CD4-positive, CD25-positive, alpha-beta regulatory T cell (primary cell): Measurements from ENCODE around the gene BPNT1. TPM values are rescaled to one million over a fixed set of nuclear protein-coding genes. Genes with fewer than 3 reads are reported as not detected.
"Not testable (repeated sequence)": the region's sequence is repeated elsewhere in the genome, so short reads cannot be mapped to it uniquely, and the experiment has no call there.

Experiments used
- ATAC-seq, 2 donors: fragments of 150-1000 bp; cut with Tn5 transposase; one replicate each; pipeline ENCODE4 v1.10.0; 2021; ENCODE audit warnings: low read depth in 2 of 2, moderate number of reproducible peaks in 2 of 2, moderate library complexity in 1 of 2
- DNase-seq, 3 donors: peaks; one replicate each; pipeline versions ENCODE4 v3.0.0 to v3.0.0-alpha.2; 2012 to 2022; ENCODE audit warnings: mixed read lengths in 1 of 3
- H3K27ac ChIP-seq: one replicate; pipeline ENCODE4 v1.7.0; 2013; ENCODE audit warnings: mild to moderate bottlenecking, low read length; ENCODE audit not compliant: insufficient read depth, poor library complexity, severe bottlenecking
- H3K27me3 ChIP-seq: one replicate; pipeline ENCODE4 v1.7.0; 2013; ENCODE audit warnings: low read length; ENCODE audit not compliant: control insufficient read depth, insufficient read depth
- H3K36me3 ChIP-seq: one replicate; pipeline ENCODE4 v1.7.0; 2013; ENCODE audit warnings: mild to moderate bottlenecking, low read length, moderate library complexity; ENCODE audit not compliant: control insufficient read depth, insufficient read depth
- H3K4me1 ChIP-seq: 2 replicates; pipeline ENCODE4 v1.7.0; 2013; ENCODE audit warnings: mild to moderate bottlenecking, low read length; ENCODE audit not compliant: insufficient read depth, control insufficient read depth, poor library complexity, severe bottlenecking
- H3K4me3 ChIP-seq: one replicate; pipeline ENCODE4 v1.7.0; 2013; ENCODE audit warnings: low read depth, mild to moderate bottlenecking, low read length, moderate library complexity
- H3K9me3 ChIP-seq, 2 experiments: 1 replicate in 1 of 2; 2 replicates in 1 of 2; pipeline ENCODE4 v1.7.0; 2013; ENCODE audit warnings: low read length in 2 of 2, mild to moderate bottlenecking in 1 of 2, moderate library complexity in 1 of 2; ENCODE audit not compliant: control insufficient read depth in 2 of 2
- H3K27ac Mint-ChIP-seq, 3 donors: one replicate each; pipeline ENCODE4 v1.8.0; 2020 to 2022; ENCODE audit warnings: mild to moderate bottlenecking in 3 of 3, mixed read lengths in 3 of 3, moderate library complexity in 2 of 3
- H3K27me3 Mint-ChIP-seq: one replicate; pipeline ENCODE4 v1.8.0; 2022; ENCODE audit warnings: mild to moderate bottlenecking, mixed read lengths
- H3K36me3 Mint-ChIP-seq: one replicate; pipeline ENCODE4 v1.8.0; 2020; ENCODE audit warnings: mixed read lengths
- H3K4me1 Mint-ChIP-seq, 4 donors: one replicate each; pipeline ENCODE4 v1.8.0; 2020 to 2022; ENCODE audit warnings: mixed read lengths in 4 of 4, mild to moderate bottlenecking in 1 of 4
- H3K4me3 Mint-ChIP-seq, 4 donors: one replicate each; pipeline ENCODE4 v1.8.0; 2020 to 2022; ENCODE audit warnings: mild to moderate bottlenecking in 4 of 4, mixed read lengths in 4 of 4, moderate library complexity in 3 of 4
- H3K9me3 Mint-ChIP-seq, 7 donors: one replicate each; pipeline ENCODE4 v1.8.0; 2020 to 2022; ENCODE audit warnings: mixed read lengths in 7 of 7, mild to moderate bottlenecking in 3 of 7, moderate library complexity in 2 of 7
- polyA plus RNA-seq, 4 donors: library from polyadenylated mRNA; unstranded; fragments of 300-500 nt; fragmentation: Illumina TruSeq; gene quantifications; one replicate each; pipeline ENCODE4 v1.2.3, GENCODE V29; 2021
- total RNA-seq: library from RNA; stranded (reverse); gene quantifications from one replicate; pipeline ENCODE4 v1.2.3, GENCODE V29; 2022

BPNT1 gene
- total and polyA plus RNA-seq, 5 donors from 2014 or later = 7.7 to 24.0 (median 15.8) TPM

- Mint-ChIP-seq H3K36me3 (peaks cover 28% of the 10 kb centered on the region), H3K4me3 (no peak overlapping the region), H3K4me1 (peaks cover 4 to 16% (median 14%) of the 10 kb centered on the region in 4 donors), H3K27me3 (no peaks in the 10 kb centered on the region), H3K27ac (peak overlapping the region in 1 of 3 donors; percentile 36), H3K9me3 (no peaks in the 10 kb centered on the region)
- no peak overlapping the region for H3K4me3 ChIP-seq
- no peaks in the 10 kb centered on the region for H3K27me3 ChIP-seq
- no peaks in the 10 kb centered on the region for H3K4me1 ChIP-seq
- peak in 1 of 3 donors; percentile 41 for DNase-seq
- H3K36me3 ChIP-seq = peaks cover 33% of the 10 kb centered on the region
- H3K27ac ChIP-seq = no peak overlapping the region
- ATAC-seq = no peak
- H3K9me3 ChIP-seq = no peaks in the 10 kb centered on the region
These were observed 34.3 kb upstream of the BPNT1 start for GRCh38 chr1:220123889-220124288.

- Mint-ChIP-seq H3K4me3 (no peak overlapping the region), H3K27me3 (no peaks in the 10 kb centered on the region), H3K9me3 (no peaks in the 10 kb centered on the region), H3K36me3 (peaks cover 24% of the 10 kb centered on the region), H3K27ac (no peak overlapping the region), H3K4me1 (peaks cover 4 to 18% (median 15%) of the 10 kb centered on the region in 4 donors)
- ATAC-seq = no peak
- Histone ChIP-seq H3K4me1 (no peaks in the 10 kb centered on the region), H3K27me3 (no peaks in the 10 kb centered on the region), H3K9me3 (no peaks in the 10 kb centered on the region), H3K4me3 (no peak overlapping the region), H3K27ac (no peak overlapping the region), H3K36me3 (peaks cover 27% of the 10 kb centered on the region)
- DNase-seq = no peak
These were observed 33.5 kb upstream of the BPNT1 start for GRCh38 chr1:220123066-220123465.

- no peak overlapping the region for H3K4me3 ChIP-seq
- DNase-seq (no peak), ATAC-seq (no peak)
- peaks cover 25% of the 10 kb centered on the region for H3K36me3 ChIP-seq
- Mint-ChIP-seq H3K9me3 (no peaks in the 10 kb centered on the region), H3K27me3 (no peaks in the 10 kb centered on the region), H3K4me3 (no peak overlapping the region), H3K4me1 (peaks cover 4 to 18% (median 12%) of the 10 kb centered on the region in 4 donors), H3K36me3 (peaks cover 16% of the 10 kb centered on the region), H3K27ac (no peak overlapping the region)
- peak overlapping the region; percentile 15 for H3K27ac ChIP-seq
- no peaks in the 10 kb centered on the region for H3K4me1 ChIP-seq
- H3K27me3 ChIP-seq = no peaks in the 10 kb centered on the region
- H3K9me3 ChIP-seq = no peaks in the 10 kb centered on the region
These were observed 32.4 kb upstream of the BPNT1 start for GRCh38 chr1:220121791-220122530.

GRCh38 chr1:220119043-220119512, 29.5 kb upstream of the BPNT1 start:
- Histone ChIP-seq H3K4me3 (no peak overlapping the region), H3K4me1 (no peaks in the 10 kb centered on the region), H3K27me3 (no peaks in the 10 kb centered on the region), H3K27ac (no peak overlapping the region), H3K9me3 (no peaks in the 10 kb centered on the region), H3K36me3 (peaks cover 34% of the 10 kb centered on the region)
- H3K27ac Mint-ChIP-seq = no peak overlapping the region
- no peaks in the 10 kb centered on the region for H3K27me3 Mint-ChIP-seq
- H3K4me1 Mint-ChIP-seq = peaks cover 4 to 15% (median 9%) of the 10 kb centered on the region in 4 donors
- ATAC-seq = no peak
- DNase-seq = no peak
- H3K36me3 Mint-ChIP-seq = peaks cover 25% of the 10 kb centered on the region
- H3K9me3 Mint-ChIP-seq = no peaks in the 10 kb centered on the region
- H3K4me3 Mint-ChIP-seq = no peak overlapping the region

- H3K36me3 Mint-ChIP-seq = peaks cover 41% of the 10 kb centered on the region
- peak in 2 of 3 donors; percentile 53 to 74 for DNase-seq
- H3K9me3 Mint-ChIP-seq = no peaks in the 10 kb centered on the region
- H3K27ac Mint-ChIP-seq = no peak overlapping the region
- peak overlapping the region; percentile 2 for H3K4me3 ChIP-seq
- H3K27me3 ChIP-seq = no peaks in the 10 kb centered on the region
- peaks cover 64% of the 10 kb centered on the region for H3K36me3 ChIP-seq
- no peaks in the 10 kb centered on the region for H3K9me3 ChIP-seq
- ATAC-seq = peak; percentile 63 to 76
- H3K4me3 Mint-ChIP-seq = peak overlapping the region in 2 of 4 donors; percentile 7 to 10
- no peaks in the 10 kb centered on the region for H3K4me1 ChIP-seq
- no peak overlapping the region for H3K27ac ChIP-seq
- H3K4me1 Mint-ChIP-seq = peaks cover 3 to 17% (median 7%) of the 10 kb centered on the region in 4 donors
- no peaks in the 10 kb centered on the region for H3K27me3 Mint-ChIP-seq
These were observed 23.6 kb upstream of the BPNT1 start for GRCh38 chr1:220113136-220113695.

- not testable (repeated sequence) for H3K9me3 Mint-ChIP-seq, H3K9me3 ChIP-seq, H3K27me3 ChIP-seq, ATAC-seq, H3K27ac ChIP-seq, H3K4me3 Mint-ChIP-seq, H3K27ac Mint-ChIP-seq, H3K4me1 ChIP-seq, H3K4me3 ChIP-seq, H3K27me3 Mint-ChIP-seq, DNase-seq
- H3K36me3 ChIP-seq = peaks cover 61% of the 10 kb centered on the region
- H3K4me1 Mint-ChIP-seq = peaks cover 3 to 17% (median 7%) of the 10 kb centered on the region in 4 donors
- peaks cover 41% of the 10 kb centered on the region for H3K36me3 Mint-ChIP-seq
These were observed 23.0 kb upstream of the BPNT1 start for GRCh38 chr1:220112600-220112999.

- peaks cover 43% of the 10 kb centered on the region for H3K36me3 Mint-ChIP-seq
- H3K27me3 Mint-ChIP-seq, H3K9me3 Mint-ChIP-seq, H3K4me3 ChIP-seq, H3K4me3 Mint-ChIP-seq, DNase-seq, H3K27ac ChIP-seq, H3K27ac Mint-ChIP-seq, ATAC-seq, H3K27me3 ChIP-seq, H3K9me3 ChIP-seq, H3K4me1 ChIP-seq: not testable (repeated sequence)
- H3K4me1 Mint-ChIP-seq = peaks cover 3 to 11% (median 7%) of the 10 kb centered on the region in 4 donors
- peaks cover 68% of the 10 kb centered on the region for H3K36me3 ChIP-seq
These were observed 20.9 kb upstream of the BPNT1 start for GRCh38 chr1:220110473-220110872.
